ENCODE data around the gene GOLPH3L. TPM values are rescaled to one million over a fixed set of nuclear protein-coding genes. Genes with fewer than 3 reads are reported as not detected.

Gene GOLPH3L
- total and polyA plus RNA-seq, 10 of the 15 experiments (the other 5 are each of a cell fraction or from before 2014, with no cell fraction given) = 7.7 to 29.9 (median 19.2) TPM

DNA sequence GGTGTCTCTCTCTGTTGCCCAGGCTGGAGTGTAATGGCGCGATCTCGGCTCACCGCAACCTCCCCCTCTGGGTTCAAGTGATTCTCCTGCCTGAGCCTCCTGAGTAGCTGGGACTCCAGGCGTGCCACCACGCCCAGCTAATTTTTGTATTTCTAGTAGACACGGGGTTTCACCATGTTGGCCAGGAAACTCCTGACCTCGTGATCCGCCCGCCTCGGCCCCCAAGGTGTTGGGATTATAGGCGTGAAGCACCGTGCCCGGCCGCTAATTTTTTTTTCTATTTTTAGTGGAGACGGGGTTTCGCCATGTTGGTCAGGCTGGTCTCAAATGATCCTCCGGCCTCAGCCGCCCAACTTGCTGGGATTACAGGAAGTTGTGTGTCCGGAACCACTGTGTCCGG, 23.1 kb upstream of the GOLPH3L start:
- 96% methylated on average over 20 of the region's 21 CpGs for WGBS (ENCODE audit: insufficient coverage, insufficient replicate concordance, low lambda C conversion rate, missing lambda C conversion rate)
- CTCF ChIA-PET = interaction anchor here (0.6 to 1.2 kb wide), 3 partner anchors 93 to 277 kb away, joined by 3 read pairs; no protein-coding TSS in a partner anchor

More for the DNA sequence above, 23.1 kb upstream of the GOLPH3L start:
- DNase-seq (ENCODE audit: low read depth, low spot score) = no peak
- ATAC-seq = no peak
- in situ Hi-C loops (cut with MboI) = no loop called here
- Histone ChIP-seq H3K27me3 (replicated peaks in 1 of 2; ENCODE audit: control insufficient read depth in 2 of 2, insufficient read depth in 2 of 2, low read length in 1 of 2) (no peaks in the 10 kb centered on the region), H3K9me3 (replicated peaks; ENCODE audit: control insufficient read depth, insufficient read depth, low read length) (no peaks in the 10 kb centered on the region; the same call in 2 of the 3 replicates), H4K20me1 (ENCODE audit: control insufficient read depth, insufficient read depth) (no peaks in the 10 kb centered on the region), H3K9ac (ENCODE audit: control insufficient read depth, insufficient read depth, low read length) (no peak overlapping the region), H3K4me1 (ENCODE audit: control insufficient read depth, insufficient read depth, low read length) (no peaks in the 10 kb centered on the region), H3K79me2 (ENCODE audit: control insufficient read depth, insufficient read depth, low read length) (no peaks in the 10 kb centered on the region), H3K4me3 (no peak overlapping the region), H3K4me2 (ENCODE audit: control insufficient read depth, insufficient read depth) (no peak overlapping the region), H3K36me3 (ENCODE audit: control insufficient read depth in 2 of 2, insufficient read depth in 2 of 2, low read length in 1 of 2) (no peaks in the 10 kb centered on the region), H2AFZ (ENCODE audit: control insufficient read depth, low read depth, low read length) (no peak overlapping the region), H3K27ac (ENCODE audit: control insufficient read depth, insufficient read depth) (no peak overlapping the region)
- BruUV-seq (replicated peaks) = no TSS peak
- FAIRE-seq = no peak
- TF ChIP-seq PML (IDR thresholded peaks at IDR 0.05; ENCODE audit: low read length) (no peak), ZNF592 (IDR thresholded peaks at IDR 0.05) (no peak), IKZF1 (conservative IDR thresholded peaks at IDR 0.05) (no peak)
- POLR2A ChIA-PET = interaction anchor here (0.7 kb wide), 1 partner anchor 29 kb away, joined by 4 read pairs; no protein-coding TSS in a partner anchor
- SMC1A ChIA-PET (ENCODE audit: uncharacterized antibody, unreplicated experiment) = no interaction called here
- RAD21 ChIA-PET (ENCODE audit: unreplicated experiment) = no interaction called here
- intact Hi-C loops (cut with micrococcal nuclease; ENCODE audit: unreplicated experiment) = no loop called here
